ENCODE results near the gene MSI2. TPM values are rescaled to one million over a fixed set of nuclear protein-coding genes. Genes with fewer than 3 reads are reported as not detected.

MSI2 gene
- total and polyA plus RNA-seq, 12 donors: 32.6 to 411 (median 148) TPM

DNA sequence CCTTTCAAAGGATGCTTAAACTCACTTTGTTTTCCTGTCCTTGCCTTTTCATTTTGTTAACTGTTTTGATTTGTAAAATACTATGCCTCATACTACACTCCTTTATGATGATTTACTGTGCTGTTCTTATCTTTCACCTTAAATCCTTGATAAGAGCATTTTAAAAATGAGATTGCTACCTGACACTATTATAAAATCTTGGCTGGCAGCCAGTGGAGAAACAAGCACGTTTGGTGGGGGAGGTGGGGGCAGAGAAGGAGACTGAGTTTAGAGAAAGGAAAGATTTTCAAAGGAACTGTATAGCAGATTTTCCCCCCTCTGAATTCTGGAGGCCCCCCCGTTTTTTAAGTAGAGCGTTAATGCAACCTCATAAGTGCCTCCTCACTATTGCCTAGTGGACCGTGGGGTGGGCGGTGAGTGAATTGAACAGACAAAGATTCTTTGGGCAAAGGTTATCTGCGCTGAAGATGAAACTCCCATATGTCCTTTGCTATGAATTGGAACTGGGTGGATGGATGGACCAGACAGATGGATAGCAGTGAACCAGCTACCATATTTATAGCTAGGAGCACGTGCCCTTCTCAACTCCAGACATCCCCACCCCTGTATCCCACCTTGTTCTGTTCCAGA lies 288.6 kb downstream of the MSI2 start:
- Histone ChIP-seq H3K9me3 (replicated peaks in 1 of 3) (no peaks in the 10 kb centered on the region), H3K36me3 (replicated peaks in 1 of 2) (no peaks in the 10 kb centered on the region), H3K27me3 (no peaks in the 10 kb centered on the region), H3K4me1 (replicated peaks in 1 of 2) (peaks cover 14 to 46% of the 10 kb centered on the region in 2 donors), H3K27ac (peak overlapping the region in 1 of 5 donors; percentile 39), H3K4me3 (no peak overlapping the region)
- TF ChIP-seq CTCF (IDR thresholded peaks at IDR 0.05) (no peak), POLR2A (IDR thresholded peaks at IDR 0.05) (no peak)
- DNase-seq: no peak
- 73 to 78% (median 77%) methylated on average over 7 of the region's 7 CpGs for WGBS, 4 donors
- intact Hi-C loops (cut with DNase I): no loop called here

DNA sequence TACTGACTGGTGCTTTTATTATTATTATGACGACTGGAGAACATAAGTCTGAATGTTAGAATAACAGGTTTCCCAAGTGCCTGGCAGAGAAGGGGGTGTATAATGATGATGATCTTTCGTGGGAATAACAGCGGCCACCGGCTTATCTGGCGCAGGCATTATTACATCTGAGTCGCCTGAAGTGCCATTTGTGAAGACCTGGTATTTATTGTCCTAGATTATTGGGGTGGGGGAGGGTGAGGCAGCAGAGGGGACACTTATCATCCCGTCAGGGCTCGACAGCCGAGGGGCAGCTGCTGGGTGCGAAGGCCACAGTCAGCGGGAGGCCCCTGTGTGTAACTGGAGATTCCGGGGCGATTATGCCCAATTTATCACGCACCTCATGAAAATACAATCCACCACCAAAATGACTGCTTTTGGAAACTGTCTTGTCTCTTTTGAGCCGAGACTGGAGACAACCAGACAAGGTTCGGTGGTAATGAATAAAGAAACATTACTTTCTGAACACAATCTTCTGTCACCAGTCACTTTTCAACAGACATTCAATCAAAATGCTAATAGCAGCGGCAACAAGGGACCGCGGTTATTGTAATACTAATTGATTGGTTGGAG lies 289.5 kb downstream of the MSI2 start:
- H3K27me3 ChIP-seq: no peaks in the 10 kb centered on the region
- WGBS, 4 donors: 85 to 91% (median 87%) methylated on average over 18 to 19 of the region's 19 CpGs
- TF ChIP-seq CTCF (IDR thresholded peaks at IDR 0.05) (no peak), POLR2A (IDR thresholded peaks at IDR 0.05) (no peak)

DNA sequence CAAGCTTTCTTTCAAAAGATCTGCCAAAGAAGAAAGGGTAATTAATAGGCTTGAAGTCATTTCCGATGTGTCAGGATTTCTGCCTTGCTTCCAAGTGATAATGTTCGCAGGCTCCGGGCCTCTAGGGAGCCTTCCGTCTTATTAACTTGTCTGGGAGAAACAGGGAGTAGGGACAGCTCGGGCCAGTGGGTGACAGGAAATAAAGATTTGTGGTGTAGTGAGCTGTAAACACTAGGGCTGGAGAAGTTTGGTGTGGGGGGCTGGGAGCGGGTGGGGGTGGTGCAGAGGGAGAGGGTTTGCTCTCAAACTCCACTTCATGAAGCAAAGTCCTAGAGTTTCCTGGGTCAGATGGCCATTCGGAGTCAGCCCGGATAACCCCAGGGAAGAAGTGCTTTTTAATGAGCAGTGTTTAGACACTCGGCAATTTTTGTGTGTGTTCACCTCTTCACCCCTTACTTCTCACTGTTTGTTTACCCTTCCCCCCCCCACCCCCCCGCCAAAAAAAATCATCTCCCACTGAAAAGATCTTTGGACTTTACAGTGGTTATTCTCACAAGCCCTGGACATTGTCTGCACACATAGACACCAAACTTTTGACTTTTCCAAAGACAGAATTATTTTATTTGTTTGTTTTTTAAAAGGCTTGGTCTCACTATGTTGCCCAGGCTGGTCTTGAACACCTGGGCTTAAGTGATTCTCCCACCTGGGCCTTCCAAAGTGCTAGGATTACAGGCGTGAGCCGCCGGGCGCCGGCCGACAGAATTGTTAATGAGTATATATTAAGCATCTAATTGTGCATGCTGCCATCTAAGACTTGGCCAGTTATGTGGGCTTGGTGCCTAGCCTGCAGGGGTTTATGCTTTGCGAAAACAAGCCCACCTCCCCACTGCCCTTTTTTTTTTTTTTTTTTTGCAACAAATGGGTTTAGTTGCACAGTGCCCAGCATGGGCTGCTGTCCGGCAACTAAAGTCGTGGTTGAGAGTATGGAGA lies 292.4 kb downstream of the MSI2 start:
- H3K36me3 ChIP-seq (replicated peaks in 1 of 2): no peaks in the 10 kb centered on the region
- peak overlapping the region in 1 of 5 donors; percentile 29 for H3K27ac ChIP-seq
- peaks cover 20 to 49% of the 10 kb centered on the region in 2 donors for H3K4me1 ChIP-seq (replicated peaks in 1 of 2)
- no peak for TF ChIP-seq CTCF (IDR thresholded peaks at IDR 0.05)
- no peak for TF ChIP-seq POLR2A (IDR thresholded peaks at IDR 0.05)
- H3K27me3 ChIP-seq: no peaks in the 10 kb centered on the region
- no peaks in the 10 kb centered on the region for H3K9me3 ChIP-seq (replicated peaks in 1 of 3)
- no peak overlapping the region for H3K4me3 ChIP-seq
- peak in 4 of 7 donors; percentile 35 to 70 (median 47) for DNase-seq
- WGBS, 4 donors: 70 to 79% (median 76%) methylated on average over 14 to 19 of the region's 19 CpGs
- intact Hi-C loops (cut with DNase I): no loop called here

More for the DNA sequence above, 289.5 kb downstream of the MSI2 start:
- Histone ChIP-seq H3K4me3 (no peak overlapping the region), H3K27ac (peak overlapping the region in 2 of 5 donors; percentile 17 to 39), H3K9me3 (replicated peaks in 1 of 3) (no peaks in the 10 kb centered on the region), H3K36me3 (replicated peaks in 1 of 2) (no peaks in the 10 kb centered on the region), H3K4me1 (replicated peaks in 1 of 2) (peaks cover 18 to 45% of the 10 kb centered on the region in 2 donors)
- intact Hi-C loops (cut with DNase I): no loop called here
- DNase-seq: no peak

DNA sequence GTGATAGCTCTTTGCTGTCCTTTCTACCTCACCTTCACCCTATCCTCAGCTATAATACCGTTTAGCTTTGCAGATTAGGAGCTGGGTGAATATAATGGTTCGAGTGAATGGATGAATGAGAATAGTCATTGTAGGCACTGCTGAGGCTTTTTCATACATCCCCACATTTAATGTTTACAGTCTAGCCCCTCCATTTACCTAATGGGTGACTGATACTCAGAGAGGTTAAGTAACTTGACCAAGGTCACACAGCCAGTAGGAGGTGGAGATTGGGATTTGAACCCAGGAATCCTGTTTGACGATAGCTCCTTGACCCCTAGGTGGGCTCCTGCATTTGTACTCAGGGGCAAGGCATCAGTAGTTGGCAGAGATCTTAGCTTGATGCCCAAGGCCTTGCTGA lies 293.1 kb downstream of the MSI2 start:
- Histone ChIP-seq H3K4me3 (no peak overlapping the region), H3K9me3 (replicated peaks in 1 of 3) (no peaks in the 10 kb centered on the region), H3K27me3 (no peaks in the 10 kb centered on the region), H3K27ac (peak overlapping the region in 1 of 5 donors; percentile 14), H3K36me3 (replicated peaks in 1 of 2) (no peaks in the 10 kb centered on the region), H3K4me1 (replicated peaks in 1 of 2) (peaks cover 25 to 51% of the 10 kb centered on the region in 2 donors)
- DNase-seq: no peak
- intact Hi-C loops (cut with DNase I): no loop called here
- TF ChIP-seq CTCF (IDR thresholded peaks at IDR 0.05) (no peak), POLR2A (IDR thresholded peaks at IDR 0.05) (no peak)
- 77 to 85% (median 81%) methylated on average over 2 to 3 of the region's 3 CpGs for whole genome bisulfite sequencing, 4 donors

Measured in adrenal gland (tissue), 12 donors.